Bladder microvascular endothelial cell (primary cell): ENCODE results near the gene SMARCA1. TPM values are rescaled to one million over a fixed set of nuclear protein-coding genes. Genes with fewer than 3 reads are reported as not detected.

Source experiments
- total RNA-seq: library from RNA; depleted of rRNA; stranded (reverse); fragments of >200 nt; gene quantifications from 2 replicates; pipeline ENCODE4 v1.2.3, GENCODE V29; 2014

Gene SMARCA1
- total RNA-seq: 14.2 and 31.3 TPM in 2 replicates

DNA sequence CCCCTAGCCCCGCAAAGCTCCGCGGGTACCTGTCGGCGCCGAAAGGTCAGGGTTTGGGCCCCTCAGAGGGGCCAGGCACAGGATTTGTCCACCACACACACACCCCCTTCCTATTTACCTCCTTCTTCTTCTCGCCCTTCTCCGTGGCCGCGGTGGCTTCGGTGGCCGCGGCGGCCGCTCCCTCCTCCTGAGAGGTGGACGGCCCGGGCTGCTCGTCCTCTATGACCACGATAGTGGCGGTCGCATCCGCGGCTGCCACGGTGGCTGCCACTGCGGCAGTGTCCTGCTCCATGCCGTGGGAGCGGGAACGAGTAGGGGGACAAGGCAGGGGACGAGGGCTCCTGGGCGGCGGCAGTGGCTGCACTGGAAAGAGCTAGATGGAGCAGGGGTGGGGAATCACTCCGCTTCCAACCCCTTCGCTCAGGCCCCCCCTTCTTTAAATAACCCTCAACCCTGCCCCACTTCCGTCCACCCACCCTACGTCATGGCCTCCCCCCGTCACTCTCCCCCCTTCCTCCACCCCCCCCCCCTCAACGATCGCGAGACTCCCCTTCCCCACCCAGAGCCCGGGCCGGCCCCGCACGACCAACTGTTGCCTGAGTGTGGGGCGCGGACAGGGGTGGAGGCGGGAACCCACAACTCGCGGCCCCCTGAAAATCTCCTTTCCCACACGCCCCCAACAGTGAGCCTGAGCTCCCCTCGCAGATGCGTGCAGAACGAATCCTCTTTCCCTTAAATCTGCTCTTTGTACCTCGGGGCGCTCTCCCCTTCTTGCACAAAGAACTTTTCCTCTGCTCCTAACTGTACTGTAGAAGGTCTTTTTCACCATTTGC is at the start of gene SMARCA1:
SMARCA1 (minus strand) TSS at position 412 of the 833 bp plus-strand sequence; CDS start at position 292, 120 bp downstream.

GRCh38 chrX:129540068-129540653 is 16.9 kb upstream of the SMARCA1 start, which contains the start of gene OCRL:
TSS of gene OCRL (plus strand) at chrX:129540259. CDS start at chrX:129540440, 181 bp downstream.

Other genes with a start within 250 kb of the SMARCA1 start
- 7.8 and 20.0 TPM in 2 replicates for gene OCRL, start 16.8 kb upstream of the SMARCA1 start, total RNA-seq
- gene APLN, start 131.5 kb upstream of the SMARCA1 start, total RNA-seq: 213 TPM in 2 replicates
- not detected in 2 replicates for gene XPNPEP2, start 215.5 kb upstream of the SMARCA1 start, total RNA-seq